HEK293T (cell line): Measurements from ENCODE around the gene ZNF212.

ENCODE experiments used
- ARNT ChIP-seq: fragments of 450-650 bp; IDR thresholded peaks from 2 replicates; pipeline ENCODE4 v1.6.1; 2017; ENCODE audit warnings: mild to moderate bottlenecking
- BHLHE40 ChIP-seq: fragments of 450-650 bp; IDR thresholded peaks from 2 replicates; pipeline ENCODE4 v1.6.1; 2016; ENCODE audit warnings: mild to moderate bottlenecking, moderate library complexity, borderline replicate concordance
- ELF4 ChIP-seq: fragments of 450-650 bp; IDR thresholded peaks from 2 replicates; pipeline ENCODE4 v1.6.1; 2017; ENCODE audit warnings: antibody characterized with exemption
- FOXM1 ChIP-seq: fragments of 450-650 bp; IDR thresholded peaks from 2 replicates; pipeline ENCODE4 v1.6.1; 2017; ENCODE audit warnings: mild to moderate bottlenecking, borderline replicate concordance
- HDGF ChIP-seq: fragments of 450-650 bp; IDR thresholded peaks from 2 replicates; pipeline ENCODE4 v1.6.1; 2017; ENCODE audit warnings: antibody characterized with exemption, borderline replicate concordance
- PKNOX1 ChIP-seq: fragments of 450-650 bp; IDR thresholded peaks from 2 replicates; pipeline ENCODE4 v1.6.1; 2016
- SP1 ChIP-seq: fragments of 450-650 bp; IDR thresholded peaks from 2 replicates; pipeline ENCODE4 v1.6.1; 2017
- TARDBP ChIP-seq: fragments of 450-650 bp; IDR thresholded peaks from 2 replicates; pipeline ENCODE4 v1.6.1; 2016
- ZNF384 ChIP-seq: fragments of 450-650 bp; IDR thresholded peaks from 2 replicates; pipeline ENCODE4 v1.6.1; 2016

GRCh38 chr7:149291781-149292461, 52.5 kb downstream of the ZNF212 start:
- TF ChIP-seq ZNF384 = no peak
- no peak for TF ChIP-seq SP1
- no peak for TF ChIP-seq ELF4
- no peak for TF ChIP-seq TARDBP
- TF ChIP-seq ARNT = no peak
- TF ChIP-seq HDGF = no peak
- no peak for TF ChIP-seq FOXM1
- no peak for TF ChIP-seq PKNOX1
- TF ChIP-seq BHLHE40 = no peak
